SU-DHL-6 (cell line): ENCODE results near the gene HAAO.

Source experiments
- EZH2phosphoT487 ChIP-seq: fragments of 200-600 bp; sonication (generic), shearing (Covaris generic); conservative IDR thresholded peaks from 2 replicates; pipeline ENCODE4 v1.6.1; 2018; ENCODE audit warnings: mild to moderate bottlenecking, antibody characterized with exemption, low read length, moderate library complexity, mixed read lengths
- TF ChIP-seq, protein P1 (sequence below): fragments of 200-600 bp; sonication (generic); IDR thresholded peaks from one replicate; pipeline ENCODE4 v1.5.1; 2017; ENCODE audit warnings: antibody characterized with exemption, mild to moderate bottlenecking, low read length, moderate library complexity; ENCODE audit not compliant: insufficient read depth, poor library complexity, severe bottlenecking

DNA sequence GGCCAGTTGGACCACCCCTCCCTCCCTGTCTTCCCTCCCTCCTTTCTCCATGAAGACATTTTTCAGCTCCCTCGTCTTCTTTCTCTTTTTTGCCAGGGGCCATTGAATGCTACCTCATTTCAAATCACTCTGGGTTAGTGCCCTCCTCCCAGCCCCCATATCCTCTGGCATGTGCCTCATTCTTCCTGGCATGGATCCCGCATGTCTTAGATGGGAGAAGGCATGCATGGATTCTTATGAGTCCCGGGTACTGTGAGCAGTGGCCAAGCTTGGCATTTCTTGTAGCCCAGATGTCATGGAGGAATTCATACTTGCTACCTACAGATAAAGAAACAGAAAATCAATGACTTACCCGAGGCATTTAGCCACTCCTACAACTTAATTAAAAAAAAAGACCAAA, 9.0 kb upstream of the HAAO start:
- TF ChIP-seq, protein P1, sequence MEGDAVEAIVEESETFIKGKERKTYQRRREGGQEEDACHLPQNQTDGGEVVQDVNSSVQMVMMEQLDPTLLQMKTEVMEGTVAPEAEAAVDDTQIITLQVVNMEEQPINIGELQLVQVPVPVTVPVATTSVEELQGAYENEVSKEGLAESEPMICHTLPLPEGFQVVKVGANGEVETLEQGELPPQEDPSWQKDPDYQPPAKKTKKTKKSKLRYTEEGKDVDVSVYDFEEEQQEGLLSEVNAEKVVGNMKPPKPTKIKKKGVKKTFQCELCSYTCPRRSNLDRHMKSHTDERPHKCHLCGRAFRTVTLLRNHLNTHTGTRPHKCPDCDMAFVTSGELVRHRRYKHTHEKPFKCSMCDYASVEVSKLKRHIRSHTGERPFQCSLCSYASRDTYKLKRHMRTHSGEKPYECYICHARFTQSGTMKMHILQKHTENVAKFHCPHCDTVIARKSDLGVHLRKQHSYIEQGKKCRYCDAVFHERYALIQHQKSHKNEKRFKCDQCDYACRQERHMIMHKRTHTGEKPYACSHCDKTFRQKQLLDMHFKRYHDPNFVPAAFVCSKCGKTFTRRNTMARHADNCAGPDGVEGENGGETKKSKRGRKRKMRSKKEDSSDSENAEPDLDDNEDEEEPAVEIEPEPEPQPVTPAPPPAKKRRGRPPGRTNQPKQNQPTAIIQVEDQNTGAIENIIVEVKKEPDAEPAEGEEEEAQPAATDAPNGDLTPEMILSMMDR = no peak
- no peak for TF ChIP-seq EZH2phosphoT487
